ENCODE results near the gene CDCP1. TPM values are rescaled to one million over a fixed set of nuclear protein-coding genes. Genes with fewer than 3 reads are reported as not detected.

CDCP1 gene
- total and polyA plus RNA-seq, 2 experiments from 2014 or later = 5.4 to 8.8 TPM

GRCh38 chr3:45051685-45052084, 94.5 kb downstream of the CDCP1 start:
- no peak for DNase-seq
- H4K20me1 ChIP-seq (ENCODE audit: insufficient read depth) = no peaks in the 10 kb centered on the region
- no peak overlapping the region for H3K27ac ChIP-seq
- H3K4me3 ChIP-seq = no peak overlapping the region
- peaks cover 45% of the 10 kb centered on the region for H3K4me1 ChIP-seq (ENCODE audit: insufficient read depth)
- no peaks in the 10 kb centered on the region for H3K9me3 ChIP-seq (ENCODE audit: low read depth)
- no peaks in the 10 kb centered on the region for H3K27me3 ChIP-seq (replicated peaks; ENCODE audit: insufficient read depth)
- no peak overlapping the region for H3K4me2 ChIP-seq (ENCODE audit: unreplicated experiment)
- no peak overlapping the region for H3K9ac ChIP-seq
- H3F3A ChIP-seq (ENCODE audit: insufficient read depth) = peaks cover 35% of the 10 kb centered on the region
- H2AFZ ChIP-seq = no peak overlapping the region
- no peaks in the 10 kb centered on the region for H3K79me2 ChIP-seq (ENCODE audit: insufficient read depth)
- no peaks in the 10 kb centered on the region for H3K9me2 ChIP-seq (ENCODE audit: insufficient read depth)
- WGBS, 2 experiments (ENCODE audit: low coverage in 1 of 2, low lambda C conversion rate in 2 of 2, missing lambda C conversion rate in 2 of 2) = 84 to 91% methylated on average over 6 of the region's 6 CpGs
- in situ Hi-C loops (cut with MboI) = no loop called here
- TF ChIP-seq EZH2phosphoT487 (IDR thresholded peaks at IDR 0.05; ENCODE audit: insufficient read depth, low read depth) (no peak), EZH2 (IDR thresholded peaks at IDR 0.05; ENCODE audit: insufficient read depth, poor library complexity, severe bottlenecking) (no peak)
- no peaks in the 10 kb centered on the region for H3K36me3 ChIP-seq (ENCODE audit: low read depth)

- no peak for TF ChIP-seq EZH2 (IDR thresholded peaks at IDR 0.05; ENCODE audit: insufficient read depth, poor library complexity, severe bottlenecking)
- H3K27ac ChIP-seq = no peak overlapping the region
Measured at GRCh38 chr3:45049807-45050206, 96.4 kb downstream of the CDCP1 start.

DNA sequence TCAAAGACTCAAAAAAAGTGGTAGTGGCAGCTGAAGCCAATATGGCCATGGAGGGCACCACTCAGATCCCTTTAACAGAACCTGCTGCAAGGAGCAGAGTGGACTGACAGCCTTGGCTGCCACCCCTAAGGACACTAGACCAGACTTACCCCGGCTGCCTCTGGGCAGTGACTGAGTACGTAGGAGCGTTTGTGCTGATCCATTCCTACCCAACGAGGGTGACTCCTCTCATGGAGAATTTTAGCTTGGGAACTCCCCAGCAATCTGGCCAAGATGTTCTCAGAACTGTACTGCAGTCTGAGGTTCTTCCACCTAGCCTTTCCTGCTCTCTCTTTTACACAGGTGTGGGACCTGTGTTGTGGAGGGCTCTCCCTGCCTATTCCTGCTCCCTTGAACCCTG, 97.9 kb downstream of the CDCP1 start:
- H2AFZ ChIP-seq = no peak overlapping the region
- no peak overlapping the region for H3K4me3 ChIP-seq
- H3K9me3 ChIP-seq (ENCODE audit: low read depth) = no peaks in the 10 kb centered on the region
- no peak overlapping the region for H3K4me2 ChIP-seq (ENCODE audit: unreplicated experiment)
- no peaks in the 10 kb centered on the region for H3K9me2 ChIP-seq (ENCODE audit: insufficient read depth)
- no peak overlapping the region for H3K27ac ChIP-seq
- H3K79me2 ChIP-seq (ENCODE audit: insufficient read depth) = no peaks in the 10 kb centered on the region
- peaks cover 16% of the 10 kb centered on the region for H3F3A ChIP-seq (ENCODE audit: insufficient read depth)
- in situ Hi-C loops (cut with MboI) = no loop called here
- peak; percentile 89 for DNase-seq
- WGBS, 2 experiments (ENCODE audit: low coverage in 1 of 2, low lambda C conversion rate in 2 of 2, missing lambda C conversion rate in 2 of 2) = 16 to 30% methylated on average over 4 of the region's 4 CpGs
- no peaks in the 10 kb centered on the region for H4K20me1 ChIP-seq (ENCODE audit: insufficient read depth)
- no peaks in the 10 kb centered on the region for H3K36me3 ChIP-seq (ENCODE audit: low read depth)
- TF ChIP-seq EZH2 (IDR thresholded peaks at IDR 0.05; ENCODE audit: insufficient read depth, poor library complexity, severe bottlenecking) = no peak
- TF ChIP-seq EZH2phosphoT487 (IDR thresholded peaks at IDR 0.05; ENCODE audit: insufficient read depth, low read depth) = no peak
- H3K27me3 ChIP-seq (replicated peaks; ENCODE audit: insufficient read depth) = no peaks in the 10 kb centered on the region
- H3K9ac ChIP-seq = no peak overlapping the region
- H3K4me1 ChIP-seq (ENCODE audit: insufficient read depth) = peaks cover 21% of the 10 kb centered on the region

More at GRCh38 chr3:45049807-45050206, 96.4 kb downstream of the CDCP1 start:
- Histone ChIP-seq H3K9me2 (ENCODE audit: insufficient read depth) (no peaks in the 10 kb centered on the region), H4K20me1 (ENCODE audit: insufficient read depth) (no peaks in the 10 kb centered on the region), H2AFZ (no peak overlapping the region), H3K4me1 (ENCODE audit: insufficient read depth) (peaks cover 26% of the 10 kb centered on the region), H3K4me3 (no peak overlapping the region), H3F3A (ENCODE audit: insufficient read depth) (peaks cover 21% of the 10 kb centered on the region), H3K27me3 (replicated peaks; ENCODE audit: insufficient read depth) (no peaks in the 10 kb centered on the region), H3K9ac (no peak overlapping the region), H3K9me3 (ENCODE audit: low read depth) (no peaks in the 10 kb centered on the region), H3K36me3 (ENCODE audit: low read depth) (no peaks in the 10 kb centered on the region), H3K79me2 (ENCODE audit: insufficient read depth) (no peaks in the 10 kb centered on the region), H3K4me2 (ENCODE audit: unreplicated experiment) (no peak overlapping the region)
- no peak for DNase-seq
- 96 to 97% methylated on average over 4 of the region's 4 CpGs for WGBS, 2 experiments (ENCODE audit: low coverage in 1 of 2, low lambda C conversion rate in 2 of 2, missing lambda C conversion rate in 2 of 2)
- in situ Hi-C loops (cut with MboI) = no loop called here

- no peak overlapping the region for H3K4me3 ChIP-seq
- H3K27me3 ChIP-seq (replicated peaks; ENCODE audit: insufficient read depth) = no peaks in the 10 kb centered on the region
- peak overlapping the region; percentile 66 for H3K27ac ChIP-seq
- no peaks in the 10 kb centered on the region for H3K9me2 ChIP-seq (ENCODE audit: insufficient read depth)
- peak overlapping the region; percentile 34 for H3K4me2 ChIP-seq (ENCODE audit: unreplicated experiment)
- no peaks in the 10 kb centered on the region for H3K36me3 ChIP-seq (ENCODE audit: low read depth)
- H3K4me1 ChIP-seq (ENCODE audit: insufficient read depth) = peaks cover 20% of the 10 kb centered on the region
- no peaks in the 10 kb centered on the region for H3K79me2 ChIP-seq (ENCODE audit: insufficient read depth)
- H3F3A ChIP-seq (ENCODE audit: insufficient read depth) = peaks cover 11% of the 10 kb centered on the region; the same call in 1 of the 2 replicates
- WGBS, 2 experiments (ENCODE audit: low coverage in 1 of 2, low lambda C conversion rate in 2 of 2, missing lambda C conversion rate in 2 of 2) = 0 to 6% methylated on average over 2 of the region's 2 CpGs
- H3K9ac ChIP-seq = peak overlapping the region; percentile 22; the same call in 1 of the 2 replicates
- no peaks in the 10 kb centered on the region for H3K9me3 ChIP-seq (ENCODE audit: low read depth)
- peak; percentile 93 for DNase-seq
- H4K20me1 ChIP-seq (ENCODE audit: insufficient read depth) = no peaks in the 10 kb centered on the region
- no peak for TF ChIP-seq EZH2 (IDR thresholded peaks at IDR 0.05; ENCODE audit: insufficient read depth, poor library complexity, severe bottlenecking)
- TF ChIP-seq EZH2phosphoT487 (IDR thresholded peaks at IDR 0.05; ENCODE audit: insufficient read depth, low read depth) = no peak
- peak overlapping the region; percentile 47 for H2AFZ ChIP-seq
- in situ Hi-C loops (cut with MboI) = loop anchor here (5.0 kb wide), 2 partner anchors 163 to 443 kb away; no protein-coding TSS in a partner anchor
Measured at GRCh38 chr3:45043728-45044299, 102.4 kb downstream of the CDCP1 start.

Measured in GM23248 (cell line).